ENCODE data around the gene BICRA.
"Not testable (repeated sequence)": the region's sequence is repeated elsewhere in the genome, so short reads cannot be mapped to it uniquely, and the experiment has no call there.

Gene BICRA

GRCh38 chr19:47704656-47705055 is 95.7 kb downstream of the BICRA start:
- ATAC-seq (ENCODE audit: low read depth) (no peak), DNase-seq (ENCODE audit: low spot score in 2 of 2) (no peak)
- Mint-ChIP-seq H3K36me3 (peaks cover 14% of the 10 kb centered on the region), H3K9me3 (no peaks in the 10 kb centered on the region), H3K4me3 (no peak overlapping the region), H3K4me1 (no peaks in the 10 kb centered on the region), H3K27ac (no peak overlapping the region), H3K27me3 (peaks cover 6% of the 10 kb centered on the region)

GRCh38 chr19:47707135-47707925 is 98.4 kb downstream of the BICRA start:
- peak; percentile 85 for ATAC-seq (ENCODE audit: low read depth)
- no peak overlapping the region for H3K27ac Mint-ChIP-seq
- DNase-seq (ENCODE audit: low spot score in 2 of 2), result peak; percentile 46 to 54
- H3K36me3 Mint-ChIP-seq, result peaks cover 13% of the 10 kb centered on the region
- no peaks in the 10 kb centered on the region for H3K9me3 Mint-ChIP-seq
- H3K4me1 Mint-ChIP-seq, result no peaks in the 10 kb centered on the region
- no peak overlapping the region for H3K4me3 Mint-ChIP-seq
- H3K27me3 Mint-ChIP-seq, result peaks cover 10% of the 10 kb centered on the region

GRCh38 chr19:47711652-47712242 is 102.8 kb downstream of the BICRA start:
- H3K4me3 Mint-ChIP-seq, result no peak overlapping the region
- H3K27me3 Mint-ChIP-seq, result peaks cover 31% of the 10 kb centered on the region
- H3K4me1 Mint-ChIP-seq, result peaks cover 5% of the 10 kb centered on the region
- ATAC-seq (ENCODE audit: low read depth) (no peak), DNase-seq (ENCODE audit: low spot score in 2 of 2) (no peak)
- no peak overlapping the region for H3K27ac Mint-ChIP-seq
- H3K9me3 Mint-ChIP-seq, result peaks cover 7% of the 10 kb centered on the region
- peaks cover 1% of the 10 kb centered on the region for H3K36me3 Mint-ChIP-seq

GRCh38 chr19:47713046-47714021 is 104.4 kb downstream of the BICRA start, which contains the start of gene EHD2:
EHD2 (plus strand) TSS chr19:47713422; CDS start chr19:47716613, 3,191 bp downstream.
- Mint-ChIP-seq H3K27ac (no peak within 1 kb of the TSS), H3K27me3 (peaks cover 36% of the 10 kb centered on the region), H3K9me3 (peaks cover 7% of the 10 kb centered on the region), H3K36me3 (peaks cover 3% of the 10 kb centered on the region), H3K4me3 (no peak within 1 kb of the TSS), H3K4me1 (peaks cover 5% of the 10 kb centered on the region)
- ATAC-seq (ENCODE audit: low read depth) (no peak), DNase-seq (ENCODE audit: low spot score in 2 of 2) (no peak)

GRCh38 chr19:47714339-47714738 is 105.4 kb downstream of the BICRA start:
- no peak overlapping the region for H3K4me3 Mint-ChIP-seq
- peaks cover 39% of the 10 kb centered on the region for H3K27me3 Mint-ChIP-seq
- peaks cover 5% of the 10 kb centered on the region for H3K4me1 Mint-ChIP-seq
- H3K27ac Mint-ChIP-seq, result no peak overlapping the region
- DNase-seq (ENCODE audit: low spot score in 2 of 2), result no peak
- H3K36me3 Mint-ChIP-seq, result peaks cover 3% of the 10 kb centered on the region
- peaks cover 7% of the 10 kb centered on the region for H3K9me3 Mint-ChIP-seq
- no peak for ATAC-seq (ENCODE audit: low read depth)

GRCh38 chr19:47714855-47715254 is 105.9 kb downstream of the BICRA start:
- not testable (repeated sequence) for ATAC-seq (ENCODE audit: low read depth); H3K4me1 Mint-ChIP-seq; H3K27ac Mint-ChIP-seq; H3K9me3 Mint-ChIP-seq; H3K4me3 Mint-ChIP-seq; H3K36me3 Mint-ChIP-seq; DNase-seq (ENCODE audit: low spot score in 2 of 2)
- H3K27me3 Mint-ChIP-seq, result peaks cover 41% of the 10 kb centered on the region

GRCh38 chr19:47716270-47716937 is 107.5 kb downstream of the BICRA start:
- DNase-seq (ENCODE audit: low spot score in 2 of 2) (no peak), ATAC-seq (ENCODE audit: low read depth) (no peak)
- H3K4me3 Mint-ChIP-seq, result no peak overlapping the region
- H3K36me3 Mint-ChIP-seq, result peaks cover 3% of the 10 kb centered on the region
- peaks cover 50% of the 10 kb centered on the region for H3K27me3 Mint-ChIP-seq
- H3K27ac Mint-ChIP-seq, result no peak overlapping the region
- H3K4me1 Mint-ChIP-seq, result peaks cover 8% of the 10 kb centered on the region
- peaks cover 7% of the 10 kb centered on the region for H3K9me3 Mint-ChIP-seq

- peaks cover 46% of the 10 kb centered on the region for H3K27me3 Mint-ChIP-seq
- not testable (repeated sequence) for ATAC-seq (ENCODE audit: low read depth); H3K36me3 Mint-ChIP-seq; H3K4me3 Mint-ChIP-seq; DNase-seq (ENCODE audit: low spot score in 2 of 2); H3K9me3 Mint-ChIP-seq; H3K4me1 Mint-ChIP-seq; H3K27ac Mint-ChIP-seq
Observed at GRCh38 chr19:47718415-47719046, 109.6 kb downstream of the BICRA start.

GRCh38 chr19:47719047-47719859 is 110.3 kb downstream of the BICRA start:
- H3K36me3 Mint-ChIP-seq, result peaks cover 3% of the 10 kb centered on the region
- H3K4me3 Mint-ChIP-seq, result no peak overlapping the region
- DNase-seq (ENCODE audit: low spot score in 2 of 2), result no peak
- peaks cover under 1% of the 10 kb centered on the region for H3K9me3 Mint-ChIP-seq
- no peak for ATAC-seq (ENCODE audit: low read depth)
- peaks cover 39% of the 10 kb centered on the region for H3K27me3 Mint-ChIP-seq
- H3K27ac Mint-ChIP-seq, result no peak overlapping the region
- peaks cover 4% of the 10 kb centered on the region for H3K4me1 Mint-ChIP-seq

- Mint-ChIP-seq H3K4me3 (no peak overlapping the region), H3K4me1 (peaks cover 4% of the 10 kb centered on the region), H3K27me3 (peaks cover 34% of the 10 kb centered on the region), H3K27ac (no peak overlapping the region), H3K36me3 (peaks cover 2% of the 10 kb centered on the region), H3K9me3 (no peaks in the 10 kb centered on the region)
- DNase-seq (ENCODE audit: low spot score in 2 of 2), result no peak
- no peak for ATAC-seq (ENCODE audit: low read depth)
Observed at GRCh38 chr19:47720669-47721422, 111.9 kb downstream of the BICRA start.

- H3K27me3 Mint-ChIP-seq, result peaks cover 33% of the 10 kb centered on the region
- DNase-seq (ENCODE audit: low spot score in 2 of 2) (no peak), ATAC-seq (ENCODE audit: low read depth) (peak; percentile 31)
Observed at GRCh38 chr19:47723581-47723940, 114.6 kb downstream of the BICRA start.

GRCh38 chr19:47725759-47726401 is 116.9 kb downstream of the BICRA start:
- Mint-ChIP-seq H3K27me3 (peaks cover 32% of the 10 kb centered on the region), H3K4me1 (peaks cover 10% of the 10 kb centered on the region), H3K36me3 (peaks cover 2% of the 10 kb centered on the region), H3K4me3 (no peak overlapping the region), H3K27ac (no peak overlapping the region), H3K9me3 (peaks cover 7% of the 10 kb centered on the region)
- DNase-seq (ENCODE audit: low spot score in 2 of 2) (no peak), ATAC-seq (ENCODE audit: low read depth) (no peak)

More at GRCh38 chr19:47723581-47723940, 114.6 kb downstream of the BICRA start:
- Mint-ChIP-seq H3K4me1 (peaks cover 8% of the 10 kb centered on the region), H3K27ac (no peak overlapping the region), H3K9me3 (peaks cover 5% of the 10 kb centered on the region), H3K4me3 (no peak overlapping the region), H3K36me3 (peaks cover 2% of the 10 kb centered on the region)
